HEK293 (cell line): ENCODE data around the gene NAV2.

Experiments used
- CTCF ChIA-PET: fragments of 350-600 bp; formaldehyde crosslinking; extraction: SDS; loops from one replicate; lab custom pipeline; 2021; ENCODE audit warnings: antibody characterized with exemption; lab: Yijun Ruan, JAX
- POLR2A ChIA-PET: fragments of 300-600 bp; formaldehyde crosslinking; extraction: SDS; loops from one replicate; lab custom pipeline; 2020; ENCODE audit warnings: antibody characterized with exemption, inconsistent platforms; lab: Yijun Ruan, JAX
- H3K27ac ChIP-seq: fragments of 200-500 bp; sonication (Bioruptor generic); 2 replicates; pipeline ENCODE4 v1.5.1; 2014; ENCODE audit warnings: low read depth, low read length, control low read depth, inconsistent platforms; ENCODE audit errors: extremely low read depth
- H3K36me3 ChIP-seq, 2 experiments: fragments of 200-500 bp in 1 of 2; sonication (Bioruptor generic) in 1 of 2; 1 replicate in 1 of 2; 2 replicates in 1 of 2; pipeline ENCODE4 v1.5.1; 2014 to 2017; ENCODE audit warnings: inconsistent platforms in 2 of 2, low read length in 2 of 2; ENCODE audit not compliant: control insufficient read depth in 2 of 2, insufficient read depth in 1 of 2
- H3K4me1 ChIP-seq: fragments of 200-500 bp; sonication (Bioruptor generic); 2 replicates; pipeline ENCODE4 v1.5.1; 2014; ENCODE audit warnings: mild to moderate bottlenecking, low read length, inconsistent platforms; ENCODE audit not compliant: control insufficient read depth, insufficient read depth
- H3K4me3 ChIP-seq: 2 replicates; pipeline ENCODE4 v1.5.1; 2011; ENCODE audit warnings: low read depth, mild to moderate bottlenecking, control low read depth, low read length, moderate library complexity
- H3K9me3 ChIP-seq: fragments of 200-500 bp; sonication (Bioruptor generic); 2 replicates; pipeline ENCODE4 v1.5.1; 2014; ENCODE audit warnings: low read depth, low read length, inconsistent platforms; ENCODE audit not compliant: control insufficient read depth, insufficient read depth
- HOXD13 ChIP-seq: sonication (generic); formaldehyde crosslinking; IDR thresholded peaks from 2 replicates; pipeline ENCODE4 v1.8.0; 2022; ENCODE audit warnings: missing genetic modification reagents, borderline replicate concordance
- OSR2 ChIP-seq: fragments of 450-650 bp; formaldehyde crosslinking; IDR thresholded peaks from 2 replicates; pipeline ENCODE4 v1.5.1; 2016; ENCODE audit warnings: missing biosample characterization, missing genetic modification characterization
- REST ChIP-seq: fragments of 450-650 bp; formaldehyde crosslinking; IDR thresholded peaks from 2 replicates; pipeline ENCODE4 v1.5.1; 2016; ENCODE audit warnings: missing biosample characterization, missing genetic modification characterization
- ZBTB6 ChIP-seq: fragments of 450-650 bp; formaldehyde crosslinking; IDR thresholded peaks from 2 replicates; pipeline ENCODE4 v1.5.1; 2017; ENCODE audit warnings: missing biosample characterization, missing genetic modification characterization
- ZFHX2 ChIP-seq: fragments of 450-650 bp; formaldehyde crosslinking; conservative IDR thresholded peaks from 2 replicates; pipeline ENCODE4 v1.5.1; 2016; ENCODE audit warnings: missing biosample characterization, missing genetic modification characterization
- ZNF175 ChIP-seq: fragments of 450-650 bp; formaldehyde crosslinking; IDR thresholded peaks from 2 replicates; pipeline ENCODE4 v1.5.1; 2016; ENCODE audit warnings: missing biosample characterization, missing genetic modification characterization
- ZNF23 ChIP-seq: fragments of 450-650 bp; formaldehyde crosslinking; IDR thresholded peaks from 2 replicates; pipeline ENCODE4 v1.5.1; 2016; ENCODE audit warnings: missing biosample characterization, missing genetic modification characterization, borderline replicate concordance
- ZNF239 ChIP-seq: fragments of 450-650 bp; formaldehyde crosslinking; IDR thresholded peaks from 2 replicates; pipeline ENCODE4 v1.5.1; 2016; ENCODE audit warnings: missing biosample characterization, missing genetic modification characterization
- ZNF248 ChIP-seq: fragments of 450-650 bp; formaldehyde crosslinking; IDR thresholded peaks from 2 replicates; pipeline ENCODE4 v1.5.1; 2017; ENCODE audit warnings: missing biosample characterization, missing genetic modification characterization
- ZNF37A ChIP-seq: fragments of 450-650 bp; IDR thresholded peaks from 2 replicates; pipeline ENCODE4 v1.5.1; 2018; ENCODE audit warnings: missing biosample characterization, missing genetic modification characterization
- ZNF449 ChIP-seq: fragments of 450-650 bp; formaldehyde crosslinking; IDR thresholded peaks from 2 replicates; pipeline ENCODE4 v1.5.1; 2017; ENCODE audit warnings: missing biosample characterization, mild to moderate bottlenecking, missing genetic modification characterization, moderate library complexity
- ZNF596 ChIP-seq: fragments of 450-650 bp; IDR thresholded peaks from 2 replicates; pipeline ENCODE4 v1.5.0; 2018; ENCODE audit warnings: missing biosample characterization, mild to moderate bottlenecking, missing genetic modification characterization, moderate library complexity
- ZNF600 ChIP-seq: fragments of 450-650 bp; formaldehyde crosslinking; IDR thresholded peaks from 2 replicates; pipeline ENCODE4 v1.5.1; 2016; ENCODE audit warnings: missing biosample characterization, missing genetic modification characterization
- ZNF654 ChIP-seq: fragments of 450-650 bp; formaldehyde crosslinking; IDR thresholded peaks from 2 replicates; pipeline ENCODE4 v1.5.1; 2016; ENCODE audit warnings: low read depth, missing biosample characterization, missing genetic modification characterization
- ZNF768 ChIP-seq: fragments of 450-650 bp; formaldehyde crosslinking; IDR thresholded peaks from 2 replicates; pipeline ENCODE4 v1.5.1; 2018; ENCODE audit warnings: missing biosample characterization, mild to moderate bottlenecking, missing genetic modification characterization
- ZNF785 ChIP-seq: fragments of 450-650 bp; formaldehyde crosslinking; IDR thresholded peaks from 2 replicates; pipeline ENCODE4 v1.5.1; 2016; ENCODE audit warnings: missing biosample characterization, missing genetic modification characterization
- ZSCAN30 ChIP-seq: fragments of 450-650 bp; IDR thresholded peaks from 2 replicates; pipeline ENCODE4 v1.5.1; 2018; ENCODE audit warnings: missing biosample characterization, mild to moderate bottlenecking, missing genetic modification characterization, moderate library complexity
- TF ChIP-seq, protein P1 (sequence below): fragments of 450-650 bp; formaldehyde crosslinking; IDR thresholded peaks from 2 replicates; pipeline ENCODE4 v1.5.1; 2016; ENCODE audit warnings: missing biosample characterization, missing genetic modification characterization, low read depth
- TF ChIP-seq, protein P2 (sequence below): fragments of 450-650 bp; formaldehyde crosslinking; IDR thresholded peaks from 2 replicates; pipeline ENCODE4 v1.5.1; 2016; ENCODE audit warnings: missing biosample characterization, missing genetic modification characterization
- TF ChIP-seq, protein P3 (sequence below): fragments of 450-650 bp; formaldehyde crosslinking; IDR thresholded peaks from 2 replicates; pipeline ENCODE4 v1.5.1; 2016; ENCODE audit warnings: missing biosample characterization, missing genetic modification characterization

The NAV2 gene

GRCh38 chr11:19978668-19979518 is 266.3 kb downstream of the NAV2 start:
- H3K9me3 ChIP-seq = no peaks in the 10 kb centered on the region
- no peaks in the 10 kb centered on the region for H3K36me3 ChIP-seq
- ChIA-PET POLR2A (no interaction called here), CTCF (interaction anchor here (1.7 kb wide), 1 partner anchor 134 kb away, joined by 4 read pairs; no protein-coding TSS in a partner anchor)
- no peak overlapping the region for H3K4me3 ChIP-seq
- 0 out of 2 replicates have a peak, but pooled peaks cover 3% of the 10 kb centered on the region for H3K4me1 ChIP-seq
- no peak overlapping the region for H3K27ac ChIP-seq
- TF ChIP-seq ZBTB6 (no peak), ZFHX2 (tag by site-specific recombination) (no peak), ZNF600 (tag by site-specific recombination) (no peak), OSR2 (peak; percentile 36; the same call in 1 of the 2 replicates), ZNF37A (tag by site-specific recombination) (no peak)
- TF ChIP-seq, protein P1, sequence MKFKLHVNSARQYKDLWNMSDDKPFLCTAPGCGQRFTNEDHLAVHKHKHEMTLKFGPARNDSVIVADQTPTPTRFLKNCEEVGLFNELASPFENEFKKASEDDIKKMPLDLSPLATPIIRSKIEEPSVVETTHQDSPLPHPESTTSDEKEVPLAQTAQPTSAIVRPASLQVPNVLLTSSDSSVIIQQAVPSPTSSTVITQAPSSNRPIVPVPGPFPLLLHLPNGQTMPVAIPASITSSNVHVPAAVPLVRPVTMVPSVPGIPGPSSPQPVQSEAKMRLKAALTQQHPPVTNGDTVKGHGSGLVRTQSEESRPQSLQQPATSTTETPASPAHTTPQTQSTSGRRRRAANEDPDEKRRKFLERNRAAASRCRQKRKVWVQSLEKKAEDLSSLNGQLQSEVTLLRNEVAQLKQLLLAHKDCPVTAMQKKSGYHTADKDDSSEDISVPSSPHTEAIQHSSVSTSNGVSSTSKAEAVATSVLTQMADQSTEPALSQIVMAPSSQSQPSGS (tag by site-specific recombination) = no peak
- TF ChIP-seq, protein P2, sequence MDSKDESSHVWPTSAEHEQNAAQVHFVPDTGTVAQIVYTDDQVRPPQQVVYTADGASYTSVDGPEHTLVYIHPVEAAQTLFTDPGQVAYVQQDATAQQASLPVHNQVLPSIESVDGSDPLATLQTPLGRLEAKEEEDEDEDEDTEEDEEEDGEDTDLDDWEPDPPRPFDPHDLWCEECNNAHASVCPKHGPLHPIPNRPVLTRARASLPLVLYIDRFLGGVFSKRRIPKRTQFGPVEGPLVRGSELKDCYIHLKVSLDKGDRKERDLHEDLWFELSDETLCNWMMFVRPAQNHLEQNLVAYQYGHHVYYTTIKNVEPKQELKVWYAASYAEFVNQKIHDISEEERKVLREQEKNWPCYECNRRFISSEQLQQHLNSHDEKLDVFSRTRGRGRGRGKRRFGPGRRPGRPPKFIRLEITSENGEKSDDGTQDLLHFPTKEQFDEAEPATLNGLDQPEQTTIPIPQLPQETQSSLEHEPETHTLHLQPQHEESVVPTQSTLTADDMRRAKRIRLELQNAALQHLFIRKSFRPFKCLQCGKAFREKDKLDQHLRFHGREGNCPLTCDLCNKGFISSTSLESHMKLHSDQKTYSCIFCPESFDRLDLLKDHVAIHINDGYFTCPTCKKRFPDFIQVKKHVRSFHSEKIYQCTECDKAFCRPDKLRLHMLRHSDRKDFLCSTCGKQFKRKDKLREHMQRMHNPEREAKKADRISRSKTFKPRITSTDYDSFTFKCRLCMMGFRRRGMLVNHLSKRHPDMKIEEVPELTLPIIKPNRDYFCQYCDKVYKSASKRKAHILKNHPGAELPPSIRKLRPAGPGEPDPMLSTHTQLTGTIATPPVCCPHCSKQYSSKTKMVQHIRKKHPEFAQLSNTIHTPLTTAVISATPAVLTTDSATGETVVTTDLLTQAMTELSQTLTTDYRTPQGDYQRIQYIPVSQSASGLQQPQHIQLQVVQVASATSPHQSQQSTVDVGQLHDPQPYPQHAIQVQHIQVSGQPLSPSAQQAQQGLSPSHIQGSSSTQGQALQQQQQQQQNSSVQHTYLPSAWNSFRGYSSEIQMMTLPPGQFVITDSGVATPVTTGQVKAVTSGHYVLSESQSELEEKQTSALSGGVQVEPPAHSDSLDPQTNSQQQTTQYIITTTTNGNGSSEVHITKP = no peak
- TF ChIP-seq, all 188 proteins: peak for 1

DNA sequence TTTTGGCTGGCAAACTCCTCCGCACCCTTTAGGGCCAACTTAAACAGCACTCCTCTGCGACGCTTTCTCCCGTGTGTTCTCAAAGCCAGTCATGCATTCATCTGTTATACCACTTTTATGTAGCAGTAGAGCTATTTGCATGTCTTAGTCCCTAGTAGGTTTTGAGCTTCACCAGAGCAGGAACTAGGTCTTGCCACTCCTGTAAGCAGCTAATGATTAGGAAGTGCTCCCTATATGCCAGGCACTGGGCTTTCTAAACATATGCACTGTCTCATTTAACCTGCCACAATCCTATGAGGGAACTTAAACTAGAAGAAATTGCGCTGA is 266.8 kb downstream of the NAV2 start:
- H3K4me3 ChIP-seq = no peak overlapping the region
- CTCF ChIA-PET = interaction anchor here (1.1 to 1.7 kb wide), 3 partner anchors 24 to 149 kb away, joined by 3 to 4 read pairs (median 3); no protein-coding TSS in a partner anchor
- H3K9me3 ChIP-seq = no peaks in the 10 kb centered on the region
- H3K36me3 ChIP-seq = no peaks in the 10 kb centered on the region
- POLR2A ChIA-PET = no interaction called here
- H3K27ac ChIP-seq = no peak overlapping the region
- H3K4me1 ChIP-seq = 0 out of 2 replicates have a peak, but pooled peaks cover 3% of the 10 kb centered on the region
- TF ChIP-seq ZNF23 (no peak), ZNF175 (no peak), ZSCAN30 (tag by site-specific recombination) (no peak), ZNF596 (tag by site-specific recombination) (no peak), REST (no peak), ZNF449 (tag by site-specific recombination) (no peak), ZNF785 (tag by site-specific recombination) (no peak), ZNF654 (tag by site-specific recombination) (no peak), ZNF239 (tag by site-specific recombination) (no peak), ZNF248 (tag by site-specific recombination) (no peak), ZNF768 (tag by site-specific recombination) (no peak), HOXD13 (CRISPR knock-in tag) (no peak)
- TF ChIP-seq, protein P3, sequence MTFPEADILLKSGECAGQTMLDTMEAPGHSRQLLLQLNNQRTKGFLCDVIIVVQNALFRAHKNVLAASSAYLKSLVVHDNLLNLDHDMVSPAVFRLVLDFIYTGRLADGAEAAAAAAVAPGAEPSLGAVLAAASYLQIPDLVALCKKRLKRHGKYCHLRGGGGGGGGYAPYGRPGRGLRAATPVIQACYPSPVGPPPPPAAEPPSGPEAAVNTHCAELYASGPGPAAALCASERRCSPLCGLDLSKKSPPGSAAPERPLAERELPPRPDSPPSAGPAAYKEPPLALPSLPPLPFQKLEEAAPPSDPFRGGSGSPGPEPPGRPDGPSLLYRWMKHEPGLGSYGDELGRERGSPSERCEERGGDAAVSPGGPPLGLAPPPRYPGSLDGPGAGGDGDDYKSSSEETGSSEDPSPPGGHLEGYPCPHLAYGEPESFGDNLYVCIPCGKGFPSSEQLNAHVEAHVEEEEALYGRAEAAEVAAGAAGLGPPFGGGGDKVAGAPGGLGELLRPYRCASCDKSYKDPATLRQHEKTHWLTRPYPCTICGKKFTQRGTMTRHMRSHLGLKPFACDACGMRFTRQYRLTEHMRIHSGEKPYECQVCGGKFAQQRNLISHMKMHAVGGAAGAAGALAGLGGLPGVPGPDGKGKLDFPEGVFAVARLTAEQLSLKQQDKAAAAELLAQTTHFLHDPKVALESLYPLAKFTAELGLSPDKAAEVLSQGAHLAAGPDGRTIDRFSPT (tag by site-specific recombination) = no peak
